Cardiac fibroblast (primary cell): Measurements from ENCODE around the gene POLR2I.

Experiments used
- DNase-seq, 2 donors: peaks; one replicate each; pipeline versions ENCODE4 v3.0.0 to v3.0.0-alpha.2; 2010; ENCODE audit warnings: low read depth in 2 of 2
- H3K4me3 ChIP-seq, 2 donors: replicated peaks in 1 of 2; 1 replicate in 1 of 2; 2 replicates in 1 of 2; pipeline ENCODE4 v1.5.1; 2011; ENCODE audit warnings: low read depth in 2 of 2, low read length in 2 of 2, mild to moderate bottlenecking in 2 of 2, moderate library complexity in 1 of 2
- CTCF ChIP-seq: IDR thresholded peaks from one replicate; pipeline ENCODE4 v1.5.1; 2011; ENCODE audit warnings: low read depth, mild to moderate bottlenecking, low read length, inconsistent platforms

Gene POLR2I

DNA sequence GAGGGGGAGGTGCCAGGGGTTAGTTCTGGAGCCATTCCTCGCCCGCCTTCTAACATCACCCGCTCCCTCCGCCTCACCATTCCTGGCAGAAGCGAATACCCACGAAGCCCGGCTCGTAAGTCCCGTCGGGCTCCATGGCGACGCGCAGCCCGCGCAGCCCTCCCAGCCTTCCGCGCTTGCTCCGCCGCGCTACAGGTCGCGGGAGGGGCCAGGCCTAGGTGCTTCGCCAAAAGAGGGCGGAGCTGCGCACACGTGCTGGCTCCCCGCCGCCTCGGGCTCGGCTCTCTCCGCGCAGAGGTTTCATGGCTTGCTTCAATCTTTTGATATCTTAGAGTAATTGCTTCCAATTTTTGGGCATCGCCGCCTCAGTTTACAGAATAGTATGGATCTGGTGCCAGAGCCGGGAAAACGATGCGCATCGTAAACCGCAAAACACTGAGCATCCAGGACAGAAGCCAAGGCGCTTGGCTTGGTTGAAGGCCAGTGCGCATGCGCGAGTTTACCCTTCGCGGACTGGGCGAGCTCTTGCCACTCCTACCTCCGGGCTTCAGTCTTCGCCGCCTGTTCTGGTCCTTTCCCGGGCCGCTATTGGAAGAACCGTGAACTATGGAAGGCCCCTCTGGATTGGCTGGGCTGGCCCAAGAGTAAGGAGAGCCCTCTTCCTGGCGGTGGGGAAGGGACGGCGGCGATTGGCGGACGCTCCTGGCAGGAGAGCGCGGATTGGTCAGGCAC, at the start of gene POLR2I:
Gene POLR2I, minus strand, starts transcription at position 155 of the 732 bp plus-strand sequence. Its CDS starts 19 bp downstream, at position 136.
- DNase-seq: peak; percentile 100
- H3K4me3 ChIP-seq: peak within 1 kb of the TSS; percentile 92 to 97
- no peak for TF ChIP-seq CTCF

- no peak overlapping the region for H3K4me3 ChIP-seq
- TF ChIP-seq CTCF: no peak
- no peak for DNase-seq
These were observed 49.1 kb upstream of the POLR2I start for GRCh38 chr19:36163813-36164212.

DNA sequence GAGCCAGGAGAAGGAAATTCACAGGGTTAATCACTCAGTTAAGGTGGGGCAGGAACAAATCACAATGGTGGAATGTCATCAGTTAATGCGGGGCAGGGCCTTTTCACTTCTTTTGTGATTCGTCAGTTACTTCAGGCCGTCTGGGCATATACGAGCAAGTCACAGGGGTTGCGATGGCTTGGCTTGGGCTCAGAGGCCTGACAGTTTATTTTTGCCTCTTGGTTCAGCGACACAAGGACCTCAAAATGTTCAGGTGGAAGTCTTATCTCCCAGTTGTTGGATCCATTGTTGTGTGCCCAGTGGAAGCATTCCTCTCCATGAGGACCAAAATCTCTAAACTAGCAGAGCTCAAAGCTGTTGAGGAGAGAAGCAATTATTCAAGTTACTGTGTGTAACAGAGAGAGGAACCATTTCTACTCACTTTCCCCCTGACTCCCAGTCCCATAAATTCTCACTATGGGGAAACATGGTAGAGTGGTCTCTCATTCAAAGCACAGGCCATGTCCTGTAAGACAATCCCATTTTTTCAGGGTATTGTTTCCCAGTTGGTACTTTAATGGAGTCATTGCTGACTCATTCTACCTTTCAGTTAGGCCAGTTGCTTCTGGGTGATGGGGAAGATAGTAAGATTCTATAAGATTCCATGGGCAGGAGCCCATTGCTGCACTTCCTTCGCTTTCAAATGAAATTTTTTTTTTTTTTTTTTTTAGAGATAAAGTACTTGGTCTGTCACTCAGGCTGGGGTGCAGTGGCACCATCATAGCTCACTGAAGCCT, 46.3 kb upstream of the POLR2I start:
- DNase-seq: no peak
- no peak for TF ChIP-seq CTCF
- H3K4me3 ChIP-seq: no peak overlapping the region

DNA sequence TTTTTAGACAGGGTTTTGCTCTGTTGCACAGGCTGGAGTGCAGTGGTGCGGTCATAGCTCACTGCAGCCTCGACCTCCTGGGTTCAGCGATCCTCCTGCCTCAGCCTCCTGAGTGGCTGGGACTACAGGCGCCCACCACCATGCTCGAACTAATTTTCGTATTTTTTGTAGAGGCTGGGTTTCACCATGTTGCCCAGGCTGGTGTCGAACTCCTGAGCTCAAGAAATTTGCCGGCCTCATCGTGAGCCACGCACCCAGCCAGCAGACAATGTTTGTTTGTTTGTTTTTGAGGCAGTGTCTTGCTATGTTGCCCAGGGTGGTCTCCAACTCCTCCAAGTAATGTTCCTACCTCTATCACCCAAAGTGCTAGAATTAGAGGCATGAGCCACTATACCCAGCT, 38.5 kb upstream of the POLR2I start:
- peak overlapping the region in 1 of 2 donors; percentile 64 for H3K4me3 ChIP-seq
- TF ChIP-seq CTCF: no peak
- DNase-seq: no peak

- peak; percentile 70 for DNase-seq
- H3K4me3 ChIP-seq: peak within 1 kb of the TSS; percentile 51 to 64
- no peak for TF ChIP-seq CTCF
These were observed 37.8 kb upstream of the POLR2I start, which contains the start of gene COX7A1 for GRCh38 chr19:36152352-36153091. TSS of gene COX7A1 (minus strand) at chr19:36152447. CDS start at chr19:36152407, 40 bp downstream.

GRCh38 chr19:36152019-36152351, 37.3 kb upstream of the POLR2I start:
- H3K4me3 ChIP-seq: peak overlapping the region; percentile 51 to 64
- no peak for TF ChIP-seq CTCF
- peak in 1 of 2 donors; percentile 35 for DNase-seq
